KOPT-K1 (cell line): ENCODE measurements around the gene CTNNA3.
"Not testable (repeated sequence)": the region's sequence is repeated elsewhere in the genome, so short reads cannot be mapped to it uniquely, and the experiment has no call there.

Experiments used
- H3K27ac ChIP-seq: fragments of 200-600 bp; sonication (generic); 2 replicates; pipeline ENCODE4 v1.5.1; 2016; ENCODE audit warnings: antibody characterized with exemption, mild to moderate bottlenecking, low read depth, low read length; ENCODE audit not compliant: poor library complexity, severe bottlenecking
- H3K36me3 ChIP-seq: fragments of 200-600 bp; sonication (generic); 2 replicates; pipeline ENCODE4 v1.5.1; 2017; ENCODE audit warnings: antibody characterized with exemption, mild to moderate bottlenecking, low read length, moderate library complexity; ENCODE audit not compliant: insufficient read depth
- H3K9me3 ChIP-seq: fragments of 200-600 bp; sonication (generic); 2 replicates; pipeline ENCODE4 v1.5.1; 2017; ENCODE audit warnings: antibody characterized with exemption, low read length, mild to moderate bottlenecking; ENCODE audit not compliant: insufficient read depth, poor library complexity, severe bottlenecking

CTNNA3 gene

DNA sequence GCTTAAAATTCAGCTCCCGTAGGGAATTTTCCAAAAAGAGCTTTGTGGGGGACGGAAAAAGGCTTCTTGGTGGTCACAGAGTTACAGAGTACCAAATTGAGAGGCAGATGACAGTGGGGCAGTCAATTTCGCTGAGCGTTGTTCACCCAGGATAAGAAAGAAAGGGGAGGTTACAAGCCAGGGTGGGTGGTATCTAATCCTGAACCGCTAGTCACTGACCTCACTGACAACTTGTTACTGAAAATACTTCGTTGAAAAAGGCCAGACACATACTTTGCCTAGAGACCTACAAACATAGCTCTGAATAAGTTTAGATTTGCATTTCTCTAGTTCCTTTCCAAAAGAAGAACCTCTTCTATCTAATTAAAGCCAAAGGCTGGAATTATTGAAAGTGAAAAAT is at the start of gene CTNNA3:
TSS of gene CTNNA3 (minus strand) at position 167 of the 400 bp plus-strand sequence.
- Histone ChIP-seq H3K27ac (no peak within 1 kb of the TSS), H3K36me3 (no peaks in the 10 kb centered on the region), H3K9me3 (no peaks in the 10 kb centered on the region)

DNA sequence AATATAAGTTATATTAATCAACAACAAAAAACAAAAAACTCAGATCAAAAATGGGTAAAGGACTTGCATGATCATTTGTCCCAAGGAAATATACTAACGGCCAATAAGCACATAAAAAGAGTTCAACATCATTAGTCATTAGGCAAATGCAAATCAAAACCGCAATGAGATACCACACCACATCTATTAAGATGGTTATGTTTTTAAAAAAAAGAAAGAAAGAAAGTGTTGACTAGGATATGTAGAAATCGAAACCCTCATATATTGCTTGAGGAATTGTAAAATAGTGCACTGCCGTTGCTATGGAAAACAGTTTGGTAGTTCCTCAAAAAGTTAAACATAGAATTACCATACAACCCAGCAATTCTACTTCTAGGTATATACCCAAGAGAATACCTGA is 39.4 kb upstream of the CTNNA3 start:
- Histone ChIP-seq H3K27ac (no peak overlapping the region), H3K36me3 (no peaks in the 10 kb centered on the region), H3K9me3 (no peaks in the 10 kb centered on the region)

DNA sequence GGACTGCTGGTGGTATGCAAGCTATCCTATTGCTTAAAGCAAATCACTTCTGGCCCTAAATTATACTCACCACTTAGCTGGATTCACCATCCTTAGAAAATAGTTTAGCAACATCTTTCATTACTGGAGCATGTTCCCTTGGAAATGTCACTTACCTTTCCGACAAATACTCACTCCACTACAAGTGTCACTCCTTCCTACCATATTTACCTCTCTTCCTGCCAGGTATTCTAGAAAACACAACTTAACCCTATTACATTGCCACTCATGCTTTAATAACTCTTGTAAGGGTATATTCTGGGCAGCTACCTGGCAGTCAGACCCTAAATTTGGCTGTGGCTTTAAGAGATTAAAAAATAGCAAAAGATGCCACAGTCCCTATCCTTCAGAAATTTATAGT is 37.5 kb upstream of the CTNNA3 start:
- Histone ChIP-seq H3K27ac (no peak overlapping the region), H3K9me3 (no peaks in the 10 kb centered on the region), H3K36me3 (no peaks in the 10 kb centered on the region)

DNA sequence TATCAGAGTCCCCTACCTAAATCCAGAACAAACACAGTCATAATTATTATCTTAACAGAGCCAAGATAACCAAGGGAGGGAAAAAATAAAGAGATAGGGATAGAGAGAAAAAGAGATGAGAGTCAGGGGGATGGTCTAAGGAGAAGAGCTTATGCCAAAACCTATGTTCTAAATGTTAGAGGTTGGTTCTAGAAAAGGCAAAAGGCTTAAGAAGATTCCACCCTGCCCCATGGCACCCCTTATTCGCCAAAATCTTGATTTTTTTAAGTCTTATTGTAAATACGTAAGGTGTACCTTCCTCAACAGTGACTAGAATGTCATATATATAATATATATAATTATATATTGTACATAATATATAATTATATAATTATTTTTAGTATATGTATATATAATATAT is 29.6 kb upstream of the CTNNA3 start:
- Histone ChIP-seq H3K27ac (no peak overlapping the region), H3K9me3 (no peaks in the 10 kb centered on the region), H3K36me3 (no peaks in the 10 kb centered on the region)

DNA sequence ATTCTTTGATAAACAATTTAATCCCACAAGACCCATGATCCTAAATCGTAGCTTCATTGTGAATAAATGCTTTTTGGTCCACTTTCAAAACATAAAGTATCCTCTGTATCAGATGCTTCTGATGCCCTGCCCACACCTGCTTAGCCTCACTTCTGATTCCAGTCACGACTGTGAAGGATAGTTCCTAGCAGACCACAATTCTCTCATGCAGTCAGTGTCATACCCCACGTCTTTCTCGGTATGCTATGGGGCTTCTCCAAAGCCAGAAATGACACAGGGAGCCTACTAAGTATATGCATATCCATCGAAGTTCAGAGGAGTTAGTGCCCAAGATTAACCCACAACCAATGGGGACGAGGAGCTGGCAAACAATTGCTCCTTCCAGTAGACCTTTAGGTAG is 27.6 kb upstream of the CTNNA3 start:
- Histone ChIP-seq H3K9me3 (no peaks in the 10 kb centered on the region), H3K36me3 (no peaks in the 10 kb centered on the region), H3K27ac (no peak overlapping the region)

DNA sequence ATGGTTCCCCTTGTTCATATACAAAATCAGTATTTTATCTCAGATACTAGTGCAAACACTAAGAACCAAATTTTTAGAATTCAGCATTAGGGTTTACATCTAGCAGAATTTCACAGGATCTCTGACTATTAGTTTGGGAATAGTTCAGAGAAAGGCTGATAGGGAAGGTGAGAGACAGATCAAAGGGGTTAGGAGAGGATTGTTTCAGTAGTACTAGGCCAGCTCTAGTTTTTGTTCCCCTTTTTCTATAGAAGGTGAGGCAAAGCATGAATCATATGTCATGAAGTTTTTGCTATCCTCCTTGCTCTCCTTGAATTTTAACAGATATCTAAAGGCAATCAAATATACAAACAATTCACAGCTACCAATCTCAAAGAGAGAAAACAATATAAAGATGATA is 26.1 kb upstream of the CTNNA3 start:
- Histone ChIP-seq H3K36me3 (no peaks in the 10 kb centered on the region), H3K9me3 (no peaks in the 10 kb centered on the region), H3K27ac (no peak overlapping the region)

DNA sequence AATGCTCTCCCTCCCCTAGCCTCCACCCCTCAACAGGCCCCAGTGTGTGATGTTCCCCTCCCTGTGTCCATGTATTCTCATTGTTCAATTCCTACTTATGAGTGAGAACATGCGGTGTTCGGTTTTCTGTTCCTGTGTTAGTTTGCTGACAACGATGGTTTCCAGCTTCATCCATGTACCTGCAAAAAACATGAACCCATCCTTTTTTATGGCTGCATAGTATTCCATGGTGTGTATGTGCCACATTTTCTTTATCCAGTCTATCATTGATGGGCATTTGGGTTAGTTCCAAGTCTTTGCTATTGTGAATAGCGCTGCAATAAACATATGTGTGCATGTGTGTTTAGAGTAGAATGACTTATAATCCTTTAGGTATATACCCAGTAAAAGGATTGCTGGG is 20.5 kb upstream of the CTNNA3 start:
- not testable (repeated sequence) for H3K36me3 ChIP-seq, H3K9me3 ChIP-seq, H3K27ac ChIP-seq

DNA sequence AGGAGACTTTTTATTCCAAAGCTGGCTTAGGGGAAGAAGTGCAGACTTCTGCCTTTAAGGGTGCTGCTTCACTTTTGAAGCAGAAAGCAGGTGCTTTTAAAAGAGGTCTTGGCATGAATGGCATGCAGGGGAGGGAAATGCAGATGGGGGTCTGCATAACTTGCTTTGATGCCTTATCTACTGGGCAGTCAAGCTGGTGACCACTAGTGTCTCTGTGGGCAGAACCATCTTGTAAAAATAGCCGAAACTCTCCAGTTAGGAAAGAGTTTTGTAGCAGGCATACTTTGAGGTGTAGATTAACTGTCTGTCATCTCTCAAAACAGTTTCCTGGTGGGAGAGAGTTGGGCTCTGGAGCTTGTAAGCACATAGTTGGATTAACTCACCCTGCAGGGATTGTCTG is 9.9 kb upstream of the CTNNA3 start:
- Histone ChIP-seq H3K9me3 (peaks cover 7% of the 10 kb centered on the region), H3K36me3 (no peaks in the 10 kb centered on the region)

DNA sequence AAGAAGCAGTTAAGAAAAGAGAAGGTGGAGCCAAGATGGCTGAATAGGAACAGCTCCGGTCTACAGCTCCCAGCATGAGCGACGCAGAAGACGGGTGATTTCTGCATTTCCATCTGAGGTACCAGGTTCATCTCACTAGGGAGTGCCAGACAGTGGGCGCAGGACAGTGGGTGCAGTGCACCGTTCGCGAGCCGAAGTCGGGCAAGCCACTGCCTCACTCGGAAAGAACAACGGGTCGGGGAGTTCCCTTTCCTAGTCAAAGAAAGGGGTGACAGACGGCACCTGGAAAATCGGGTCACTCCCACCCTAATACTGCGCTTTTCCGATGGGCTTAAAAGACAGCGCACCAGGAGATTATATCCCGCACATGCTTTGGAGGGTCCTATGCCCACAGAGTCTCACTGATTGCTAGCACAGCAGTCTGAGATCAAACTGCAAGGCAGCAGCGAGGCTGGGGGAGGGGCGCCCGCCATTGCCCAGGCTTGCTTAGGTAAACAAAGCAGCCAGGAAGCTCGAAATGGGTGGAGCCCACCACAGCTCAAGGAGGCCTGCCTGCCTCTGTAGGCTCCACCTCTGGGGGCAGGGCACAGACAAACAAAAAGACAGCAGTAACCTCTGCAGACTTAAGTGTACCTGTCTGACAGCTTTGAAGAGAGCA is 3.7 kb upstream of the CTNNA3 start:
- not testable (repeated sequence) for H3K27ac ChIP-seq, H3K9me3 ChIP-seq, H3K36me3 ChIP-seq

More for the DNA sequence above, 9.9 kb upstream of the CTNNA3 start:
- H3K27ac ChIP-seq = no peak overlapping the region

DNA sequence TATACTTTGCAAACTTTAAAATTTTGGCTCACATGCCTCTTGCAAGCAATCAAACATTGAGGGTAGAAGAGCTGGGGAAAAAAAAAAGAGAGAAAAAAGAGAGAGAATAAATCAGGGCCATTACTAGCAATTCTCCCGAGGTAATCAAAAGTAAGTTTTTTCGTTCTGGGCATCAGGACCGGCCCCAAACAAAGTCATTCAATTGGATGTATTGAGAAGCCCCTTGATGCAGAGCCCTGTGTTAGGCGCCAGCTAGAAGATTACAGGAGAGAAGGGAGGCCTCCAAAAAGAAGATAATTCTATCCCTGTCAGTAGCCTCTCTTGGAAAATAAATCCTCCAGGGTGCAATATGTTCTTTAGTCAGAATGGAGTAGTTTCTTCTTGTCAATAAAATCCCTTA is 2.2 kb upstream of the CTNNA3 start:
- Histone ChIP-seq H3K9me3 (no peaks in the 10 kb centered on the region), H3K27ac (no peak overlapping the region), H3K36me3 (no peaks in the 10 kb centered on the region)

DNA sequence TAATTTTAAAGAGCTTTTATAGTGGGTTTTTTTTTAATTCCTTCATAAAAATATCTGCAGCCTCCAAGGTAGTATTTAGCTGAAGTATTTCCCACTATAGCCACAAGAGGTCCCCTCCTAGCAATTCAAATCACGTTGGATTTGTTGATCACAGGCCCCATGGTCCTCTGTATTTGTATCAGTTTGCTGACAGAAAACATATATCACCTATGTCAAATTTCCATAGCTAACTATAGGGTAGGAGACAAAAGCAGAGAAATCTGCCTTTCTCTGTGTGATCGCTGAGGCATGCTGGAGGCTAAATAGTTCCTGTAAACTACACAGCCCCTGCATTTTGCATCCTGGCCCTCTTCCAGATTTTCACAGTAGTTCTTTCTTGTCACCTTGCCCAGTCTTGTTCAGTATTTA is 1.7 kb upstream of the CTNNA3 start:
- H3K27ac ChIP-seq = no peak overlapping the region
- no peaks in the 10 kb centered on the region for H3K9me3 ChIP-seq
- no peaks in the 10 kb centered on the region for H3K36me3 ChIP-seq

DNA sequence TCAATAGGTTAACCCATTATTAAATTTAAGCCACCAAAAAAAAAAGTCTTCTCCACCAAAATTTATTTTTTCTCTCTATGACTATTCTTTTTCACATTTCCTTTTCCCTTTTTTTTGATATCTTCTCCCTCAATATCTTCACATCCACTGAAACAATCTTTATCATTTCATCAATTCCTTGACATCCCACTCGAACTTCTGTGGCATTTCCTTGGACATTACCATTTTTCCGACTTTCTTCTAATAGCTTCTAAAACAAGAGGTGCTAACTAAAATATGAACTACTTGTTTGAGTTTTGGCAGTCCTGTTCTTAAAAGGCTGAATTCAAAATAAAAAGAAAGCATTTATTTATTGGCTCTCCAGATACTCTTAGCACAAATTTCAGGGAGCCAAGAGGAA is 684 bp upstream of the CTNNA3 start:
- Histone ChIP-seq H3K27ac (no peak overlapping the region), H3K9me3 (no peaks in the 10 kb centered on the region), H3K36me3 (no peaks in the 10 kb centered on the region)

DNA sequence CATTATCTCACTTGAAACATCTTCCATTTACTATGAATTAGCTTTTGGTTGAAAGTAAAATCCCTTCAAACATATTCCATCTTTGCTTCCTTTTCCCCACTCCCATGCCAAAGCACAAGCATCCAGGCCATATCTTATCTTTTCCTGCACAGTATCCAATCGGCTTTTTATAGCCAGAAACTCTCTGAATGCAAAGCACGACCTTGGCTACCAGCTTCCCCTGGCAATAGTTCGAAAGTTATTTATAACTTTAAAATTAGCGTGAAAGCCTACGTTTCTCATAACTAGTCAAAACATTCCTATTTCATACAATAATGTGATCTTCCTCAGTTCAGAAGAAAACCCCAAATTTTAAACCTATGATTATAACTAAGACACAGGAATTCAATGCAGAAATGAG is 440 bp downstream of the CTNNA3 start:
- Histone ChIP-seq H3K27ac (no peak overlapping the region), H3K36me3 (no peaks in the 10 kb centered on the region), H3K9me3 (no peaks in the 10 kb centered on the region)

DNA sequence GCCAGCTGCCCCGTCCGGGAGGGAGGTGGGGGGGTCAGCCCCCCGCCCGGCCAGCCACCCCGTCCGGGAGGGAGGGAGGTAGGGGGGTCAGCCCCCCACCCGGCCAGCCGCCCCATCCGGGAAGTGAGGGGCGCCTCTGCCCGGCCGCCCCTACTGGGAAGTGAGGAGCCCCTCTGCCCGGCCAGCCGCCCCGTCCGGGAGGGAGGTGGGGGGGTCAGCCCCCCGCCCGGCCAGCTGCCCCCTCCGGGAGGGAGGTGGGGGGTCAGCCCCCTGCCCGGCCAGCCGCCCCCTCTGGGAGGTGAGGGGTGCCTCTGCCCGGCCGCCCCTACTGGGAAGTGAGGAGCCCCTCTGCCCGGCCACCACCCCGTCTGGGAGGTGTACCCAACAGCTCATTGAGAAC is 4.1 kb downstream of the CTNNA3 start:
- H3K36me3 ChIP-seq, H3K9me3 ChIP-seq, H3K27ac ChIP-seq: not testable (repeated sequence)

DNA sequence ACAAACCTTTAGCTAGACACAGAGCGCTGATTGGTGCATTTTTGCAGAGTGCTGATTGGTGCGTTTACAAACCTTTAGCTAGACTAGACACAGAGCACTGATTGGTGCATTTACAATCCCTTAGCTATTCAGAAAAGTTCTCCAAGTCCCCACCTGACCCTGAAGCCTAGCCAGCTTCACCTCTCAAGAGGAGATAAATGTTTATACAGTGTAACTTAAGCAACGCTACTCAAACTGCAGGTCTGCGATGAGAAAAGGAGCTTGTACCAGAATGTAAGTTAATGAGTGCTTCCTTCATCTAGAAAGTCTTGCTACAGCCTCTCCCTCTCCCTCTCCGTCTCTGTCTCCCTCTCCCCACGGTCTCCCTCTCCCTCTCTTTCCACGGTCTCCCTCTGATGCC is 5.5 kb downstream of the CTNNA3 start:
- not testable (repeated sequence) for H3K9me3 ChIP-seq, H3K36me3 ChIP-seq, H3K27ac ChIP-seq

DNA sequence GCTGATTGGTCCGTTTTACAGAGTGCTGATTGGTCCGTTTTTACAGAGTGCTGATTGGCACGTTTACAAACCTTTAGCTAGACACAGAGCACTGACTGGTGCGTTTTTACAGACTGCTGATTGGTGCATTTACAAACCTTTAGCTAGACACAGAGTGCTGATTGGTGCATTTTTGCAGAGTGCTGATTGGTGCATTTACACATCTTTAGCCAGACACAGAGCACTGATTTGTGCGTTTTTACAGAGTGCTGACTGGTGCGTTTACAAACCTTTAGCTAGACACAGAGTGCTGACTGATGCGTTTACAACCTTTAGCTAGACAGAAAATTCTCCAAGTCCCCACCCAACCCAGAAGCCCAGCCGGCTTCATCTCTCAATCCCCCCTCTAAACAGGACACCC is 11.9 kb downstream of the CTNNA3 start:
- H3K9me3 ChIP-seq = peaks cover 19% of the 10 kb centered on the region
- not testable (repeated sequence) for H3K36me3 ChIP-seq, H3K27ac ChIP-seq
